Liver (tissue), 3 donors: Measurements from ENCODE around the gene ZNF865.

Experiments
- RAD21 ChIP-seq, 2 donors: IDR thresholded peaks; 2 replicates each; pipeline ENCODE4 v1.6.1; 2016; ENCODE audit warnings: antibody characterized with exemption in 2 of 2, mild to moderate bottlenecking in 2 of 2
- SP1 ChIP-seq: IDR thresholded peaks from 2 replicates; pipeline ENCODE4 v1.6.1; 2018; ENCODE audit warnings: antibody characterized with exemption, mild to moderate bottlenecking
- TAF1 ChIP-seq: conservative IDR thresholded peaks from 2 replicates; pipeline ENCODE4 v1.6.1; 2016; ENCODE audit warnings: antibody characterized with exemption, mild to moderate bottlenecking
- TF ChIP-seq, protein P1 (sequence below): fragments of 150-350 bp; IDR thresholded peaks from 2 replicates; pipeline ENCODE4 v1.5.1; 2017; ENCODE audit warnings: improper control_type of control experiment, low read depth, low read length; ENCODE audit not compliant: missing input control
- TF ChIP-seq, protein P2 (sequence below): IDR thresholded peaks from 2 replicates; pipeline ENCODE4 v1.6.1; 2016; ENCODE audit warnings: antibody characterized with exemption
- TF ChIP-seq, protein P3 (sequence below): IDR thresholded peaks from 2 replicates; pipeline ENCODE4 v1.6.1; 2016; ENCODE audit warnings: antibody characterized with exemption
- donor health status: healthy.
- donor health status: healthy.

DNA sequence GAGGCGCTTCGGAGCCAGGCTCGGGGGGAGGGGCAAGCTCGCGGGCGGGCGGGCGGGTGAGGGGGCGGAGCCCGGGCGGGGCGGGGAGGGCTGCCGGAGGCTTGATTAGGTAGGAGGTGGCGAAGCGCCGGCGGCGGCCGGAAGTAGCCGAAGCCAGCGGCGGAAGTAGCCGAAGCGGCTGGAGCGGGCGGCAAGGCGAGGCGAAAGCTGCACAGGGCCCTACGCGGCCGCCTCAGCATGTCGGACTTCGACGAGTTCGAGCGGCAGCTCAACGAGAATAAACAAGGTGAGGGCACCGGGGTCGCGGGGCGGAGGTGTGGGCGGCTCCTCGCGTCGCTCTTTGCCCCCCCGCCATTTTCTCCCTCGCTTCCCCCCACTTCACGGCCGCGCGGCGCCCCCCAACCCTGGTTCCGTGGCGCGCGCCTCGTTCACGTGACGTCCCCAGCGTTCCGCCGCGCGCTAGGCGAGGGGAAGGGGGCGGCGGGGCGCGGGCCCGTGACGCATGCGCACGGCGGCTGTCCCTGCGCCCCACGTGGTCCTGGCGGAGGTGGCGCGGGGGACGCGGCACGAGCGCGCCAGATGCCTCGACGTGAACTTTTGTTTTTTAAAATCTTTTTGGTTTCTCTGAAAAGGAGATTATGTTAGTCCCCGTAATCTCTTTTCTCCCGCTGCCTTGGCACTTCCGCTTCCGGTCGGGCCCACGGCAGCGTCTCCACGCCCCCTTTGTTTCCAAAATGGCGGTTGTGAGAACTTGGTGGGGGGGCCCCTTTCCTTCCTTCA is 49.6 kb downstream of the ZNF865 start, which contains the start of gene U2AF2:
- TF ChIP-seq RAD21 (IDR thresholded peaks at IDR 0.05) (no peak), SP1 (no peak), TAF1 (no peak)
- TF ChIP-seq, protein P1, sequence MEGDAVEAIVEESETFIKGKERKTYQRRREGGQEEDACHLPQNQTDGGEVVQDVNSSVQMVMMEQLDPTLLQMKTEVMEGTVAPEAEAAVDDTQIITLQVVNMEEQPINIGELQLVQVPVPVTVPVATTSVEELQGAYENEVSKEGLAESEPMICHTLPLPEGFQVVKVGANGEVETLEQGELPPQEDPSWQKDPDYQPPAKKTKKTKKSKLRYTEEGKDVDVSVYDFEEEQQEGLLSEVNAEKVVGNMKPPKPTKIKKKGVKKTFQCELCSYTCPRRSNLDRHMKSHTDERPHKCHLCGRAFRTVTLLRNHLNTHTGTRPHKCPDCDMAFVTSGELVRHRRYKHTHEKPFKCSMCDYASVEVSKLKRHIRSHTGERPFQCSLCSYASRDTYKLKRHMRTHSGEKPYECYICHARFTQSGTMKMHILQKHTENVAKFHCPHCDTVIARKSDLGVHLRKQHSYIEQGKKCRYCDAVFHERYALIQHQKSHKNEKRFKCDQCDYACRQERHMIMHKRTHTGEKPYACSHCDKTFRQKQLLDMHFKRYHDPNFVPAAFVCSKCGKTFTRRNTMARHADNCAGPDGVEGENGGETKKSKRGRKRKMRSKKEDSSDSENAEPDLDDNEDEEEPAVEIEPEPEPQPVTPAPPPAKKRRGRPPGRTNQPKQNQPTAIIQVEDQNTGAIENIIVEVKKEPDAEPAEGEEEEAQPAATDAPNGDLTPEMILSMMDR: no peak
- TF ChIP-seq, protein P2, sequence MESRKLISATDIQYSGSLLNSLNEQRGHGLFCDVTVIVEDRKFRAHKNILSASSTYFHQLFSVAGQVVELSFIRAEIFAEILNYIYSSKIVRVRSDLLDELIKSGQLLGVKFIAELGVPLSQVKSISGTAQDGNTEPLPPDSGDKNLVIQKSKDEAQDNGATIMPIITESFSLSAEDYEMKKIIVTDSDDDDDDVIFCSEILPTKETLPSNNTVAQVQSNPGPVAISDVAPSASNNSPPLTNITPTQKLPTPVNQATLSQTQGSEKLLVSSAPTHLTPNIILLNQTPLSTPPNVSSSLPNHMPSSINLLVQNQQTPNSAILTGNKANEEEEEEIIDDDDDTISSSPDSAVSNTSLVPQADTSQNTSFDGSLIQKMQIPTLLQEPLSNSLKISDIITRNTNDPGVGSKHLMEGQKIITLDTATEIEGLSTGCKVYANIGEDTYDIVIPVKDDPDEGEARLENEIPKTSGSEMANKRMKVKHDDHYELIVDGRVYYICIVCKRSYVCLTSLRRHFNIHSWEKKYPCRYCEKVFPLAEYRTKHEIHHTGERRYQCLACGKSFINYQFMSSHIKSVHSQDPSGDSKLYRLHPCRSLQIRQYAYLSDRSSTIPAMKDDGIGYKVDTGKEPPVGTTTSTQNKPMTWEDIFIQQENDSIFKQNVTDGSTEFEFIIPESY: no peak
- TF ChIP-seq, protein P3, sequence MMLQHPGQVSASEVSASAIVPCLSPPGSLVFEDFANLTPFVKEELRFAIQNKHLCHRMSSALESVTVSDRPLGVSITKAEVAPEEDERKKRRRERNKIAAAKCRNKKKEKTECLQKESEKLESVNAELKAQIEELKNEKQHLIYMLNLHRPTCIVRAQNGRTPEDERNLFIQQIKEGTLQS: no peak
